Activated CD8-positive, alpha-beta memory T cell treated with anti-CD3 and anti-CD28 coated beads, Interleukin-2, amount 50 U/mL, for 48 hours (primary cell): ENCODE measurements around the gene CCR2.

ENCODE experiments used
- DNase-seq: peaks from one replicate; pipeline ENCODE4 v3.0.0-alpha.2; 2020

CCR2 gene

GRCh38 chr3:46356276-46356675, 2.4 kb downstream of the CCR2 start:
- no peak for DNase-seq

DNA sequence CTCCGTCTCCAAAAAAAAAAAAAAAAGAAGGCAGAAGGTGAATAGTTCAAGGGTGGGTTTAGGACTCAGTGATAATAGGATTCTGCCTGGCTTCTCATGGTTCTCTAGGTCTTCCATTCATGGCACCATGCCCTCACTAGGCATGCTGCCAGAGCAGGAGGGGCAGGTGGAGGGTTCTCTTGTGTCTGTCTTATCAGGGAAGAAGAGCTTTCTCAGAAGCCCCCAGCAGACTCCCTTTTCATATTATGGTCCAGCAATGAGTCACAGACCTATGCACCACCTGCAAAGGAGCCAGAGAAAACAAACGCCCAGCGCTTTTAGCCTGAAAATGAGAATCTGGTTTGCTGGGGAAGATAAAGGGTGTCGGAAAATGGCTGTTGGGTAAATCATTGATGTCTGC, 3.0 kb downstream of the CCR2 start:
- no peak for DNase-seq

DNA sequence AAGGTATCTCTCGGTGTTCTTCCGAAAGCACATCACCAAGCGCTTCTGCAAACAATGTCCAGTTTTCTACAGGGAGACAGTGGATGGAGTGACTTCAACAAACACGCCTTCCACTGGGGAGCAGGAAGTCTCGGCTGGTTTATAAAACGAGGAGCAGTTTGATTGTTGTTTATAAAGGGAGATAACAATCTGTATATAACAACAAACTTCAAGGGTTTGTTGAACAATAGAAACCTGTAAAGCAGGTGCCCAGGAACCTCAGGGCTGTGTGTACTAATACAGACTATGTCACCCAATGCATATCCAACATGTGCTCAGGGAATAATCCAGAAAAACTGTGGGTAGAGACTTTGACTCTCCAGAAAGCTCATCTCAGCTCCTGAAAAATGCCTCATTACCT, 4.6 kb downstream of the CCR2 start:
- DNase-seq: no peak

DNA sequence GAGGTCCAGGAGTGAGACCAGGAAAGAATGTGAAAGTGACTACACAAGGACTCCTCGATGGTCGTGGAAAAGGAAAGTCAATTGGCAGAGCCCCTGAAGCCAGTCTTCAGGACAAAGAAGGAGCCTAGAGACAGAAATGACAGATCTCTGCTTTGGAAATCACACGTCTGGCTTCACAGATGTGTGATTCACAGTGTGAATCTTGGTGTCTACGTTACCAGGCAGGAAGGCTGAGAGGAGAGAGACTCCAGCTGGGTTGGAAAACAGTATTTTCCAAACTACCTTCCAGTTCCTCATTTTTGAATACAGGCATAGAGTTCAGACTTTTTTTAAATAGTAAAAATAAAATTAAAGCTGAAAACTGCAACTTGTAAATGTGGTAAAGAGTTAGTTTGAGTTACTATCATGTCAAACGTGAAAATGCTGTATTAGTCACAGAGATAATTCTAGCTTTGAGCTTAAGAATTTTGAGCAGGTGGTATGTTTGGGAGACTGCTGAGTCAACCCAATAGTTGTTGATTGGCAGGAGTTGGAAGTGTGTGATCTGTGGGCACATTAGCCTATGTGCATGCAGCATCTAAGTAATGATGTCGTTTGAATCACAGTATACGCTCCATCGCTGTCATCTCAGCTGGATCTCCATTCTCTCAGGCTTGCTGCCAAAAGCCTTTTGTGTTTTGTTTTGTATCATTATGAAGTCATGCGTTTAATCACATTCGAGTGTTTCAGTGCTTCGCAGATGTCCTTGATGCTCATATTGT, 6.0 kb downstream of the CCR2 start:
- no peak for DNase-seq

- DNase-seq: no peak
Measured at GRCh38 chr3:46360907-46361306, 7.0 kb downstream of the CCR2 start.

- no peak for DNase-seq
Measured at GRCh38 chr3:46361408-46362283, 7.7 kb downstream of the CCR2 start.

GRCh38 chr3:46365041-46365440, 11.1 kb downstream of the CCR2 start:
- DNase-seq: no peak

DNA sequence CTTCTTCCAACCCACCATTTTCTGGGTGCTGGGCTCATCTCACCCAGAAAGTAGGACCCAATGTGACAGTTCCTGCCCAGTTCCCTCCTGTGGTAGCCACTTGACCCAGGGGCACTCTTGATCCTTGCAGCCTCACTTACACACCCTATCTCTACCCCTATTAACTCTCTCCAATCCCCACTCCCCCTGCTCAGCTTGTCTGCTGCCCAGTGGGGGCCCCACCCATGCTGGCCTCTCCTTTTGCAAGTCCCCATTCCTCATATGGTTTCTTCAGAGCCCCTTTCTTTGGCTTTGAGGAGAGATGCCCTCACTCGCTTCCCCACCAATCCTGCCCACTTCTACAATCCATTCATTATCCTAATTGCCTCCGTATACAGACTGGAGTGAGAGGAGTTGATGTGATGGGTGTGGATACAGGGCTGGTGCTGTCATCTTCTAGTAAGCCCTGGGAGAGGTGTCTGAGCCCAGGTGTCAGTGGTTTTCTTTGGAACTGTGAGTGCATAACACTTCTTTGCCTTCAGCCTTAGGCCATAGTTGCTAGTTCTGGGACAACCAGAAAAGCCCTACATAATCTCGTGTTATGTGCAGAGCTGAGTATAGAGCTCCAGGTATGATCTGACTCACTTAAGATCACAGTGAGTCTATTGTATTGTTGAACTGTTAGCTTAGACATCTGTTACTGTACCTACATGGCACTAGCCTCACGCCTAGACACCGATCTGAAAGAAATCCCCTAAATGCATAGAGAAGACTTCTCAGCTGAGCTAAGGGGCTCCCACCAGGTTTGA, 12.0 kb downstream of the CCR2 start:
- no peak for DNase-seq

DNA sequence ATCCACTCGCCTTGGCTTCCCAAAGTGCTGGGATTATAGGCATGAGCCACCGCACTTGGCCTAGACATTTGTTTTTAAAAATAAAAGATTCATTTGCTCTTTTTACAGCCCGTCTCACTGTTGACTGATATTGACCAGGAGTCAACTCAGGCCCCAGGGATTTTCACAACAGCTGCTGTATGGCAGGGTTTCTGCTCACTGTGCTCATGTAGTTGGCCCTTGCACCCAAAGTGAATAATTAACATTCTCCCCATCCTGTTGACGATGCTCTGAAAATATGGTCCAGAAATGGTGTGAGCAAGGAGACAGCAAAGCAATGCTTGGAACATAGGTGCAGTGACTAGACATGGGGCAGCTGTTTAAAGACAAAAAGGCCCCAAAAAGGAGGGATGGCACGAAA, 13.9 kb downstream of the CCR2 start:
- no peak for DNase-seq

GRCh38 chr3:46368569-46368968, 14.7 kb downstream of the CCR2 start:
- no peak for DNase-seq

DNA sequence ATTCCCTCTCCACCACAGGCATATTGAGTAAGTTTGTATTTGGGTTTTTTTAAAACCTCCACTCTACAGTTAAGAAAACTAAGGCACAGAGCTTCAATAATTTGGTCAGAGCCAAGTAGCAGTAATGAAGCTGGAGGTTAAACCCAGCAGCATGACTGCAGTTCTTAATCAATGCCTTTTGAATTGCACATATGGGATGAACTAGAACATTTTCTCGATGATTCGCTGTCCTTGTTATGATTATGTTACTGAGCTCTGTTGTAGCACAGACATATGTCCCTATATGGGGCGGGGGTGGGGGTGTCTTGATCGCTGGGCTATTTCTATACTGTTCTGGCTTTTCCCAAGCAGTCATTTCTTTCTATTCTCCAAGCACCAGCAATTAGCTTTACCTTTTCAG, 15.2 kb downstream of the CCR2 start:
- DNase-seq: no peak

DNA sequence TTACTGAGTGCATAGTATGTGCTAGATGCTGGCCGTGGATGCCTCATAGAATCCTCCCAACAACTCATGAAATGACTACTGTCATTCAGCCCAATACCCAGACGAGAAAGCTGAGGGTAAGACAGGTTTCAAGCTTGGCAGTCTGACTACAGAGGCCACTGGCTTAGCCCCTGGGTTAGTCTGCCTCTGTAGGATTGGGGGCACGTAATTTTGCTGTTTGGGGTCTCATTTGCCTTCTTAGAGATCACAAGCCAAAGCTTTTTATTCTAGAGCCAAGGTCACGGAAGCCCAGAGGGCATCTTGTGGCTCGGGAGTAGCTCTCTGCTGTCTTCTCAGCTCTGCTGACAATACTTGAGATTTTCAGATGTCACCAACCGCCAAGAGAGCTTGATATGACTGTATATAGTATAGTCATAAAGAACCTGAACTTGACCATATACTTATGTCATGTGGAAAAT, 15.8 kb downstream of the CCR2 start:
- peak; percentile 75 for DNase-seq

DNA sequence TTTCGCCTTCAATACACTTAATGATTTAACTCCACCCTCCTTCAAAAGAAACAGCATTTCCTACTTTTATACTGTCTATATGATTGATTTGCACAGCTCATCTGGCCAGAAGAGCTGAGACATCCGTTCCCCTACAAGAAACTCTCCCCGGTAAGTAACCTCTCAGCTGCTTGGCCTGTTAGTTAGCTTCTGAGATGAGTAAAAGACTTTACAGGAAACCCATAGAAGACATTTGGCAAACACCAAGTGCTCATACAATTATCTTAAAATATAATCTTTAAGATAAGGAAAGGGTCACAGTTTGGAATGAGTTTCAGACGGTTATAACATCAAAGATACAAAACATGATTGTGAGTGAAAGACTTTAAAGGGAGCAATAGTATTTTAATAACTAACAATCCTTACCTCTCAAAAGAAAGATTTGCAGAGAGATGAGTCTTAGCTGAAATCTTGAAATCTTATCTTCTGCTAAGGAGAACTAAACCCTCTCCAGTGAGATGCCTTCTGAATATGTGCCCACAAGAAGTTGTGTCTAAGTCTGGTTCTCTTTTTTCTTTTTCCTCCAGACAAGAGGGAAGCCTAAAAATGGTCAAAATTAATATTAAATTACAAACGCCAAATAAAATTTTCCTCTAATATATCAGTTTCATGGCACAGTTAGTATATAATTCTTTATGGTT, 17.1 kb downstream of the CCR2 start, which contains the start of gene CCR5:
CCR5 (plus strand) TSS at position 108 of the 680 bp plus-strand sequence. CDS start 1,957 bp downstream, outside the sequence.
- DNase-seq: no peak

DNA sequence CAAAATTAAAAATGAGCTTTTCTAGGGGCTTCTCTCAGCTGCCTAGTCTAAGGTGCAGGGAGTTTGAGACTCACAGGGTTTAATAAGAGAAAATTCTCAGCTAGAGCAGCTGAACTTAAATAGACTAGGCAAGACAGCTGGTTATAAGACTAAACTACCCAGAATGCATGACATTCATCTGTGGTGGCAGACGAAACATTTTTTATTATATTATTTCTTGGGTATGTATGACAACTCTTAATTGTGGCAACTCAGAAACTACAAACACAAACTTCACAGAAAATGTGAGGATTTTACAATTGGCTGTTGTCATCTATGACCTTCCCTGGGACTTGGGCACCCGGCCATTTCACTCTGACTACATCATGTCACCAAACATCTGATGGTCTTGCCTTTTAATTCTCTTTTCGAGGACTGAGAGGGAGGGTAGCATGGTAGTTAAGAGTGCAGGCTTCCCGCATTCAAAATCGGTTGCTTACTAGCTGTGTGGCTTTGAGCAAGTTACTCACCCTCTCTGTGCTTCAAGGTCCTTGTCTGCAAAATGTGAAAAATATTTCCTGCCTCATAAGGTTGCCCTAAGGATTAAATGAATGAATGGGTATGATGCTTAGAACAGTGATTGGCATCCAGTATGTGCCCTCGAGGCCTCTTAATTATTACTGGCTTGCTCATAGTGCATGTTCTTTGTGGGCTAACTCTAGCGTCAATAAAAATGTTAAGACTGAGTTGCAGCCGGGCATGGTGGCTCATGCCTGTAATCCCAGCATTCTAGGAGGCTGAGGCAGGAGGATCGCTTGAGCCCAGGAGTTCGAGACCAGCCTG, 17.8 kb downstream of the CCR2 start:
- DNase-seq: no peak

DNA sequence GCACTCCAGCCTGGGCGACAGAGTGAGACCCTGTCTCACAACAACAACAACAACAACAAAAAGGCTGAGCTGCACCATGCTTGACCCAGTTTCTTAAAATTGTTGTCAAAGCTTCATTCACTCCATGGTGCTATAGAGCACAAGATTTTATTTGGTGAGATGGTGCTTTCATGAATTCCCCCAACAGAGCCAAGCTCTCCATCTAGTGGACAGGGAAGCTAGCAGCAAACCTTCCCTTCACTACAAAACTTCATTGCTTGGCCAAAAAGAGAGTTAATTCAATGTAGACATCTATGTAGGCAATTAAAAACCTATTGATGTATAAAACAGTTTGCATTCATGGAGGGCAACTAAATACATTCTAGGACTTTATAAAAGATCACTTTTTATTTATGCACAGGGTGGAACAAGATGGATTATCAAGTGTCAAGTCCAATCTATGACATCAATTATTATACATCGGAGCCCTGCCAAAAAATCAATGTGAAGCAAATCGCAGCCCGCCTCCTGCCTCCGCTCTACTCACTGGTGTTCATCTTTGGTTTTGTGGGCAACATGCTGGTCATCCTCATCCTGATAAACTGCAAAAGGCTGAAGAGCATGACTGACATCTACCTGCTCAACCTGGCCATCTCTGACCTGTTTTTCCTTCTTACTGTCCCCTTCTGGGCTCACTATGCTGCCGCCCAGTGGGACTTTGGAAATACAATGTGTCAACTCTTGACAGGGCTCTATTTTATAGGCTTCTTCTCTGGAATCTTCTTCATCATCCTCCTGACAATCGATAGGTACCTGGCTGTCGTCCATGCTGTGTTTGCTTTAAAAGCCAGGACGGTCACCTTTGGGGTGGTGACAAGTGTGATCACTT, 18.8 kb downstream of the CCR2 start:
- DNase-seq: no peak

DNA sequence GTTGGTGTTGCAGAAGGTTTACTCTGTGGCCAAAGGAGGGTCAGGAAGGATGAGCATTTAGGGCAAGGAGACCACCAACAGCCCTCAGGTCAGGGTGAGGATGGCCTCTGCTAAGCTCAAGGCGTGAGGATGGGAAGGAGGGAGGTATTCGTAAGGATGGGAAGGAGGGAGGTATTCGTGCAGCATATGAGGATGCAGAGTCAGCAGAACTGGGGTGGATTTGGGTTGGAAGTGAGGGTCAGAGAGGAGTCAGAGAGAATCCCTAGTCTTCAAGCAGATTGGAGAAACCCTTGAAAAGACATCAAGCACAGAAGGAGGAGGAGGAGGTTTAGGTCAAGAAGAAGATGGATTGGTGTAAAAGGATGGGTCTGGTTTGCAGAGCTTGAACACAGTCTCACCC, 20.8 kb downstream of the CCR2 start:
- no peak for DNase-seq

DNA sequence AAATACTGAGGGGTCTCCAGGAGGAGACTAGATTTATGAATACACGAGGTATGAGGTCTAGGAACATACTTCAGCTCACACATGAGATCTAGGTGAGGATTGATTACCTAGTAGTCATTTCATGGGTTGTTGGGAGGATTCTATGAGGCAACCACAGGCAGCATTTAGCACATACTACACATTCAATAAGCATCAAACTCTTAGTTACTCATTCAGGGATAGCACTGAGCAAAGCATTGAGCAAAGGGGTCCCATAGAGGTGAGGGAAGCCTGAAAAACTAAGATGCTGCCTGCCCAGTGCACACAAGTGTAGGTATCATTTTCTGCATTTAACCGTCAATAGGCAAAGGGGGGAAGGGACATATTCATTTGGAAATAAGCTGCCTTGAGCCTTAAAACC, 21.3 kb downstream of the CCR2 start:
- DNase-seq: no peak

- DNase-seq: no peak
Measured at GRCh38 chr3:46375814-46376213, 21.9 kb downstream of the CCR2 start.

DNA sequence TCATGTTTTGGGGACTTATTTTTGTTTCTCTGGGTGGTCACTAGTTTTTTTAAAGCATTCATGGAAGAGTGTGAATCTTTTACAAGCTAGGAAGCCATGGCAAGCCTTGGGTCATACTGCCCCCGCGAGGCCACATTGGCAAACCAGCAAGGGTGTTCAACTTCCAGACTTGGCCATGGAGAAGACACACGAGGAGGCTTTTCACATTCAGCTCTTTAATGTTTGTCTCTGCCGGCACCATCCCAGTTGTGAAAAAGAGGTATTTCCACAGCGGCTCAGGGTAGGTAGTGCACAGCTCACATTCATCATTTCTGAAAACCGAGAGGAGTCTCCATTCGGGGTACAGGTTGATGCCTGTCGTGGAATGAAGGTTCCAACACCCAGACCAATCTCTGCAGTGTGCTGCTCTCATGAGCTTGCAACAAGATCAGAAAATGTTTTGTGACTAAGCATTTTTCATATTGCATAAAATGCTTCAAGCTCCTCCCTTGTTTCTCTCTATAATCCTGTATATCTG, 24.6 kb downstream of the CCR2 start:
- DNase-seq: peak; percentile 81

- DNase-seq: no peak
Measured at GRCh38 chr3:46380471-46381221, 26.7 kb downstream of the CCR2 start.
